LHCN-M2 (cell line): ENCODE results near the gene LDAF1. TPM values are rescaled to one million over a fixed set of nuclear protein-coding genes. Genes with fewer than 3 reads are reported as not detected.
"Not testable (repeated sequence)": the region's sequence is repeated elsewhere in the genome, so short reads cannot be mapped to it uniquely, and the experiment has no call there.

ENCODE experiments used
- DNase-seq: peaks from one replicate; pipeline ENCODE4 v3.0.0-alpha.2; 2012; ENCODE audit warnings: low read depth
- total RNA-seq: library from RNA; depleted of rRNA; stranded (reverse); fragments of >200 nt; gene quantifications from 2 replicates; pipeline ENCODE4 v1.2.3, GENCODE V29; 2014

LDAF1 gene
- total RNA-seq, 1 experiment from 2014 or later, result 7.1 TPM

- DNase-seq, result peak; percentile 72
These were observed 36.4 kb downstream of the LDAF1 start for GRCh38 chr16:21194771-21195301.

- not testable (repeated sequence) for DNase-seq
These were observed 36.9 kb downstream of the LDAF1 start for GRCh38 chr16:21195330-21195729.

GRCh38 chr16:21197112-21197511 is 38.6 kb downstream of the LDAF1 start:
- DNase-seq, result no peak

GRCh38 chr16:21197621-21198020 is 39.1 kb downstream of the LDAF1 start:
- no peak for DNase-seq

GRCh38 chr16:21199607-21200218 is 41.2 kb downstream of the LDAF1 start:
- DNase-seq, result no peak

- DNase-seq, result no peak
These were observed 44.8 kb downstream of the LDAF1 start for GRCh38 chr16:21203155-21203797.

- DNase-seq, result peak; percentile 31
These were observed 46.8 kb downstream of the LDAF1 start for GRCh38 chr16:21205303-21205702.

- no peak for DNase-seq
These were observed 48.1 kb downstream of the LDAF1 start for GRCh38 chr16:21206550-21206949.

GRCh38 chr16:21208446-21209230 is 50.2 kb downstream of the LDAF1 start:
- DNase-seq, result no peak

GRCh38 chr16:21211486-21211885 is 53.0 kb downstream of the LDAF1 start, which contains the start of gene ZP2:
ZP2 (minus strand) TSS chr16:21211574; CDS start chr16:21211547, 27 bp downstream.
- no peak for DNase-seq

GRCh38 chr16:21214086-21214485 is 55.6 kb downstream of the LDAF1 start:
- no peak for DNase-seq

- DNase-seq, result no peak
These were observed 58.6 kb downstream of the LDAF1 start for GRCh38 chr16:21217121-21217520.

GRCh38 chr16:21218153-21218552 is 59.7 kb downstream of the LDAF1 start:
- DNase-seq, result no peak

- DNase-seq, result no peak
These were observed 61.1 kb downstream of the LDAF1 start for GRCh38 chr16:21219551-21219950.

- DNase-seq, result no peak
These were observed 64.2 kb downstream of the LDAF1 start for GRCh38 chr16:21222495-21223337.

GRCh38 chr16:21223787-21224186 is 65.3 kb downstream of the LDAF1 start:
- DNase-seq, result no peak

GRCh38 chr16:21224800-21225199 is 66.3 kb downstream of the LDAF1 start:
- no peak for DNase-seq

GRCh38 chr16:21226749-21227148 is 68.3 kb downstream of the LDAF1 start:
- DNase-seq, result no peak

- no peak for DNase-seq
These were observed 69.4 kb downstream of the LDAF1 start for GRCh38 chr16:21227866-21228265.

- no peak for DNase-seq
These were observed 69.9 kb downstream of the LDAF1 start for GRCh38 chr16:21228361-21228872.
